A549 (cell line): ENCODE measurements around the gene LRP6. TPM values are rescaled to one million over a fixed set of nuclear protein-coding genes. Genes with fewer than 3 reads are reported as not detected.
A peak's percentile ranks its signal among the peaks of the same experiment; 100 is the strongest.

Source experiments
- ATAC-seq, 2 experiments: fragments of 200-7000 bp in 1 of 2; fragments of >200 bp in 1 of 2; cut with Nextera tagmentation in 1 of 2; cut with Tn5 transposase in 1 of 2; 3 replicates each; pipeline versions ENCODE4 v1.8.0 to v1.9.1; 2018 to 2020; ENCODE audit warnings: mild to moderate bottlenecking in 1 of 2, moderate library complexity in 1 of 2
- CTCF ChIA-PET: fragments of 300-600 bp; sonication (Branson Sonifier 250); formaldehyde crosslinking; extraction: SDS; loops from one replicate; lab custom pipeline; 2021; ENCODE audit warnings: antibody characterized with exemption, inconsistent platforms; lab: Yijun Ruan, JAX
- POLR2A ChIA-PET: fragments of 350-600 bp; formaldehyde crosslinking; extraction: SDS; loops from one replicate; lab custom pipeline; 2021; ENCODE audit warnings: antibody characterized with exemption, inconsistent platforms; lab: Yijun Ruan, JAX
- DNase-seq, 2 experiments: peaks; one replicate each; pipeline versions ENCODE4 v3.0.0 to v3.0.0-alpha.2; 2011 to 2016; ENCODE audit warnings: low read depth in 1 of 2, low spot score in 1 of 2
- FAIRE-seq: peaks from 2 replicates; lab custom pipeline; 2011; peaks lifted over from hg19 to GRCh38; lab: Jason Lieb, UNC
- H3K27ac ChIP-seq, 2 experiments: fragments of >200 bp; sonication (Bioruptor Twin); formaldehyde crosslinking; 3 replicates each; pipeline ENCODE4 v1.5.1; 2016 to 2017
- H3K4me1 ChIP-seq: fragments of >200 bp; sonication (Bioruptor Twin); formaldehyde crosslinking; 3 replicates; pipeline ENCODE4 v1.6.1; 2016
- H3K4me2 ChIP-seq: fragments of >200 bp; sonication (Bioruptor Twin); formaldehyde crosslinking; 3 replicates; pipeline ENCODE4 v1.6.1; 2016
- H3K4me3 ChIP-seq: fragments of >200 bp; sonication (Bioruptor Twin); formaldehyde crosslinking; 3 replicates; pipeline ENCODE4 v1.5.1; 2016
- H3K9me3 ChIP-seq: fragments of >200 bp; sonication (Bioruptor Twin); formaldehyde crosslinking; 3 replicates; pipeline ENCODE4 v1.6.1; 2016
- CEBPB ChIP-seq, 2 experiments: fragments of >200 bp in 1 of 2; sonication (Bioruptor Twin) in 1 of 2; formaldehyde crosslinking in 1 of 2; IDR thresholded peaks; 2 replicates each; pipeline ENCODE4 v1.6.1; 2012 to 2016
- CHD2 ChIP-seq: fragments of 150-350 bp; IDR thresholded peaks from 2 replicates; pipeline ENCODE4 v1.6.1; 2014; ENCODE audit warnings: low read length; ENCODE audit not compliant: partially characterized antibody
- EHMT2 ChIP-seq: fragments of 200-600 bp; sonication (generic); IDR thresholded peaks from 2 replicates; pipeline ENCODE4 v1.6.1; 2016; ENCODE audit warnings: antibody characterized with exemption, low read depth, mild to moderate bottlenecking, moderate library complexity
- ESRRA ChIP-seq: fragments of 150-350 bp; IDR thresholded peaks from 2 replicates; pipeline ENCODE4 v1.6.1; 2014; ENCODE audit warnings: mild to moderate bottlenecking, low read length, borderline replicate concordance
- FOSL2 ChIP-seq, 2 experiments: fragments of 450-650 bp in 1 of 2; fragments of >200 bp in 1 of 2; sonication (Bioruptor Twin) in 1 of 2; formaldehyde crosslinking; IDR thresholded peaks; 2 replicates each; pipeline versions ENCODE4 v1.5.0 to v1.6.1; 2016 to 2020; ENCODE audit warnings: mild to moderate bottlenecking in 1 of 2, moderate library complexity in 1 of 2
- FOXS1 ChIP-seq: fragments of 250-450 bp; sonication (Bioruptor Pico); IDR thresholded peaks from 2 replicates; pipeline ENCODE4 v1.5.0; 2020; ENCODE audit warnings: mild to moderate bottlenecking, moderate library complexity
- GATA3 ChIP-seq: IDR thresholded peaks from 2 replicates; pipeline ENCODE4 v1.6.1; 2012; ENCODE audit warnings: borderline replicate concordance
- HDAC2 ChIP-seq: fragments of 200-600 bp; sonication (generic); IDR thresholded peaks from 2 replicates; pipeline ENCODE4 v1.6.1; 2016
- HOXA7 ChIP-seq: fragments of 250-450 bp; sonication (Bioruptor Pico); IDR thresholded peaks from 2 replicates; pipeline ENCODE4 v1.5.0; 2020; ENCODE audit warnings: mild to moderate bottlenecking, moderate library complexity
- HOXB5 ChIP-seq: fragments of 250-450 bp; sonication (Bioruptor Pico); IDR thresholded peaks from 2 replicates; pipeline ENCODE4 v1.5.0; 2020; ENCODE audit warnings: mild to moderate bottlenecking, moderate library complexity
- JUN ChIP-seq, 2 experiments: fragments of >200 bp; sonication (Bioruptor Twin); formaldehyde crosslinking; IDR thresholded peaks; 2 replicates in 1 of 2; 3 replicates in 1 of 2; pipeline ENCODE4 v1.6.1; 2016 to 2017
- JUNB ChIP-seq: fragments of >200 bp; sonication (Bioruptor Twin); formaldehyde crosslinking; IDR thresholded peaks from 2 replicates; pipeline ENCODE4 v1.6.1; 2016
- KDM1A ChIP-seq: fragments of 200-600 bp; sonication (generic); IDR thresholded peaks from 2 replicates; pipeline ENCODE4 v1.6.1; 2016; ENCODE audit warnings: low read depth, mild to moderate bottlenecking
- MAFK ChIP-seq: fragments of 450-650 bp; IDR thresholded peaks from 2 replicates; pipeline ENCODE4 v1.6.1; 2014; ENCODE audit not compliant: partially characterized antibody
- MYC ChIP-seq: IDR thresholded peaks from 2 replicates; pipeline ENCODE4 v1.6.1; 2012; ENCODE audit warnings: mild to moderate bottlenecking, inconsistent platforms, low read length, improper control_type of control experiment, borderline replicate concordance
- POLR2A ChIP-seq: IDR thresholded peaks from 2 replicates; pipeline ENCODE4 v1.6.1; 2012; ENCODE audit warnings: mild to moderate bottlenecking, low read length
- RCOR1 ChIP-seq: fragments of 150-350 bp; IDR thresholded peaks from 2 replicates; pipeline ENCODE4 v1.6.1; 2014; ENCODE audit warnings: antibody characterized with exemption, low read length, low read depth
- RFX5 ChIP-seq: fragments of 450-650 bp; IDR thresholded peaks from 2 replicates; pipeline ENCODE4 v1.7.1; 2014; ENCODE audit warnings: antibody characterized with exemption, mild to moderate bottlenecking, moderate library complexity
- SMC3 ChIP-seq: fragments of >200 bp; sonication (Bioruptor Twin); formaldehyde crosslinking; IDR thresholded peaks from 3 replicates; pipeline ENCODE4 v1.6.1; 2018; ENCODE audit warnings: inconsistent platforms
- SREBF2 ChIP-seq: fragments of 450-650 bp; IDR thresholded peaks from 2 replicates; pipeline ENCODE4 v1.6.1; 2014; ENCODE audit warnings: mild to moderate bottlenecking, moderate library complexity
- TFCP2L1 ChIP-seq: fragments of 250-450 bp; sonication (Bioruptor Pico); IDR thresholded peaks from 2 replicates; pipeline ENCODE4 v1.5.0; 2021; ENCODE audit warnings: mild to moderate bottlenecking
- TP53 ChIP-seq: fragments of 250-450 bp; sonication (Bioruptor Pico); IDR thresholded peaks from 2 replicates; pipeline ENCODE4 v1.5.0; 2021; ENCODE audit warnings: mild to moderate bottlenecking, moderate library complexity
- ZFP36 ChIP-seq: fragments of 450-650 bp; IDR thresholded peaks from 2 replicates; pipeline ENCODE4 v1.6.1; 2014; ENCODE audit warnings: borderline replicate concordance; ENCODE audit not compliant: partially characterized antibody
- ZNF302 ChIP-seq: fragments of 250-450 bp; sonication (Bioruptor Pico); IDR thresholded peaks from 2 replicates; pipeline ENCODE4 v1.9.0; 2021; ENCODE audit warnings: inconsistent platforms, mild to moderate bottlenecking, moderate library complexity
- ZSCAN20 ChIP-seq: fragments of 250-450 bp; sonication (Bioruptor Pico); IDR thresholded peaks from 2 replicates; pipeline ENCODE4 v1.8.0; 2022; ENCODE audit warnings: mild to moderate bottlenecking, moderate library complexity
- WGBS: methylation state at CpG from one replicate; pipeline ENCODE4 v1.1.6; 2017; ENCODE audit errors: missing lambda C conversion rate; 5-methylcytosine and 5-hydroxymethylcytosine counted together
- polyA plus RNA-seq, 4 experiments: library from polyadenylated mRNA; depleted of rRNA in 3 of 4; stranded (reverse); fragments of >200 nt; fragmentation: RNase III in 1 of 4; extraction: RNeasy Plus Mini Kit Qiagen cat#74134 plus additional on column Dnase treatment in 1 of 4; gene quantifications; 2 replicates in 3 of 4; 3 replicates in 1 of 4; pipeline ENCODE4 v1.2.3, GENCODE V29; 2011 to 2017
- TF ChIP-seq, protein P1 (sequence below): IDR thresholded peaks from 2 replicates; pipeline ENCODE4 v1.6.1; 2012; ENCODE audit warnings: low read depth, borderline replicate concordance
- TF ChIP-seq, protein P2 (sequence below): fragments of 250-450 bp; sonication (Bioruptor Pico); IDR thresholded peaks from 2 replicates; pipeline ENCODE4 v1.5.0; 2020; ENCODE audit warnings: low read depth, mild to moderate bottlenecking, moderate library complexity
- TF ChIP-seq, protein P3 (sequence below): fragments of 450-650 bp; IDR thresholded peaks from 2 replicates; pipeline ENCODE4 v1.6.1; 2014; ENCODE audit warnings: antibody characterized with exemption

The LRP6 gene
- polyA plus RNA-seq, 2 of the 4 experiments (the other 2 are of a cell fraction): 26.6 to 50.3 TPM

DNA sequence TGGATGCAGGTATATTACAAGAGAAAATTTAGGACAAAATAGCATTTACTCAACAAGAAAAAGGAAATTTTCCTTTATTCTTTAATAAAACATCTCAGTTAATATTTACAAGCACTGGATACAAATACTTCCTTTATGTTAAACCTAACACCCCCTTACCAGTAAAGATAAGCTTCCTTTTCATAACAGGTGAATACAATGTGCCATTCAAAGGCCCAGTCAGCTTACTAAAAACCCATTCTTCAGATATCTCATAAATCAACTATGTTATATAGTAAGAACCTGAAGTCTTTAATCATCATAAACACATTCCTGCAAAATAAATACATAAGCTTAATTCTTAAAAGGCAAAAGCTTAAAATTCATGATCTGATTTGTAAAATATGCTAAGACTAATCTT, 52.6 kb downstream of the LRP6 start:
- ChIA-PET CTCF (interaction anchor here (2.0 kb wide), 1 partner anchor 13 kb away, joined by 4 read pairs; no protein-coding TSS in a partner anchor), POLR2A (interaction anchor here (1.0 kb wide), 1 partner anchor 53 kb away, joined by 3 read pairs; the partner anchor contains the start of gene LRP6)
- Histone ChIP-seq H3K4me2 (peak overlapping the region; percentile 92), H3K4me1 (peaks cover 70% of the 10 kb centered on the region), H3K4me3 (peak overlapping the region; percentile 10; the same call in 2 of the 3 replicates), H3K9me3 (no peaks in the 10 kb centered on the region), H3K27ac (peak overlapping the region; percentile 89 to 98)
- FAIRE-seq: peak; percentile 28
- TF ChIP-seq ESRRA: no peak
- no peak for TF ChIP-seq HDAC2
- TF ChIP-seq POLR2A: no peak
- TF ChIP-seq, protein P1, sequence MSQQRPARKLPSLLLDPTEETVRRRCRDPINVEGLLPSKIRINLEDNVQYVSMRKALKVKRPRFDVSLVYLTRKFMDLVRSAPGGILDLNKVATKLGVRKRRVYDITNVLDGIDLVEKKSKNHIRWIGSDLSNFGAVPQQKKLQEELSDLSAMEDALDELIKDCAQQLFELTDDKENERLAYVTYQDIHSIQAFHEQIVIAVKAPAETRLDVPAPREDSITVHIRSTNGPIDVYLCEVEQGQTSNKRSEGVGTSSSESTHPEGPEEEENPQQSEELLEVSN: no peak
- no peak for TF ChIP-seq SMC3
- TF ChIP-seq ZFP36: no peak
- TF ChIP-seq KDM1A: no peak
- TF ChIP-seq, protein P2, sequence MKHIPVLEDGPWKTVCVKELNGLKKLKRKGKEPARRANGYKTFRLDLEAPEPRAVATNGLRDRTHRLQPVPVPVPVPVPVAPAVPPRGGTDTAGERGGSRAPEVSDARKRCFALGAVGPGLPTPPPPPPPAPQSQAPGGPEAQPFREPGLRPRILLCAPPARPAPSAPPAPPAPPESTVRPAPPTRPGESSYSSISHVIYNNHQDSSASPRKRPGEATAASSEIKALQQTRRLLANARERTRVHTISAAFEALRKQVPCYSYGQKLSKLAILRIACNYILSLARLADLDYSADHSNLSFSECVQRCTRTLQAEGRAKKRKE: no peak
- no peak for TF ChIP-seq SREBF2
- TF ChIP-seq ZSCAN20 (CRISPR knock-in tag): no peak
- TF ChIP-seq MYC: no peak
- no peak for TF ChIP-seq HOXB5 (CRISPR knock-in tag)
- no peak for TF ChIP-seq HOXA7 (CRISPR knock-in tag)
- DNase-seq: no peak
- ATAC-seq: no peak

DNA sequence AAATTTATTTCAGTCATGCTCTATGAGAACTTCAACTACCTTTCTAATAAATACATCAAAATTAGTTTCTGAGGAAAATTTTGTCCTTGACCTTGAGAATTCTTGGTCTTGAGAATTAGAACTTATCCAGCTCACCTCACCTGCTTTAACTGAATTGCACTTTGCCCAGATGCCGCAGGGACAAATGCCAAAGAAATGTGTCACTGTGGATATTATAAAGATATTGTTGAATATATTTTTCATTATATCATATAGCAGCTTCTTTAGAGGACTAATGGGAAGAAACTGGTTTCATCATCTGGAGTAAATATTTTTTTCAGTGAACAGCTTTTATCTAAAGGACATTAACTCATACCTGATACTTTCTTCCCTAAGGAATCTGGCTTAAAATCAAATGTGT, 54.1 kb downstream of the LRP6 start:
- ChIA-PET POLR2A (interaction anchor here (0.7 kb wide), 1 partner anchor 54 kb away, joined by 3 read pairs; the partner anchor contains the start of gene LRP6), CTCF (interaction anchor here (1.1 kb wide), 1 partner anchor 10 kb away, joined by 3 read pairs; no protein-coding TSS in a partner anchor)
- no peak for ATAC-seq
- WGBS: 9% methylated on average over 1 of the region's 1 CpG
- peak in 1 of 2 experiments; percentile 35 for DNase-seq
- peak overlapping the region; percentile 10; the same call in 2 of the 3 replicates for H3K4me3 ChIP-seq
- H3K9me3 ChIP-seq: no peaks in the 10 kb centered on the region
- peak overlapping the region; percentile 92 for H3K4me2 ChIP-seq
- no peak for FAIRE-seq
- peaks cover 67% of the 10 kb centered on the region for H3K4me1 ChIP-seq
- TF ChIP-seq ESRRA (peak; percentile 25; the same call in 1 of the 2 replicates), ZNF302 (CRISPR knock-in tag) (no peak), EHMT2 (no peak), ZSCAN20 (CRISPR knock-in tag) (no peak), CEBPB (IDR thresholded peaks at IDR 0.05) (0 out of 4 replicates have a peak, but pooled peaks of 1 of the 2 experiments have one; percentile 17), FOSL2 (IDR thresholded peaks at IDR 0.05) (no peak), FOSL2 (CRISPR knock-in tag; IDR thresholded peaks at IDR 0.05) (peak; percentile 13; the same call in 1 of the 2 replicates)
- TF ChIP-seq, protein P3, sequence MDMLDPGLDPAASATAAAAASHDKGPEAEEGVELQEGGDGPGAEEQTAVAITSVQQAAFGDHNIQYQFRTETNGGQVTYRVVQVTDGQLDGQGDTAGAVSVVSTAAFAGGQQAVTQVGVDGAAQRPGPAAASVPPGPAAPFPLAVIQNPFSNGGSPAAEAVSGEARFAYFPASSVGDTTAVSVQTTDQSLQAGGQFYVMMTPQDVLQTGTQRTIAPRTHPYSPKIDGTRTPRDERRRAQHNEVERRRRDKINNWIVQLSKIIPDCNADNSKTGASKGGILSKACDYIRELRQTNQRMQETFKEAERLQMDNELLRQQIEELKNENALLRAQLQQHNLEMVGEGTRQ: no peak
- peak overlapping the region; percentile 64 to 98; a peak in 5 of 6 replicates for H3K27ac ChIP-seq

DNA sequence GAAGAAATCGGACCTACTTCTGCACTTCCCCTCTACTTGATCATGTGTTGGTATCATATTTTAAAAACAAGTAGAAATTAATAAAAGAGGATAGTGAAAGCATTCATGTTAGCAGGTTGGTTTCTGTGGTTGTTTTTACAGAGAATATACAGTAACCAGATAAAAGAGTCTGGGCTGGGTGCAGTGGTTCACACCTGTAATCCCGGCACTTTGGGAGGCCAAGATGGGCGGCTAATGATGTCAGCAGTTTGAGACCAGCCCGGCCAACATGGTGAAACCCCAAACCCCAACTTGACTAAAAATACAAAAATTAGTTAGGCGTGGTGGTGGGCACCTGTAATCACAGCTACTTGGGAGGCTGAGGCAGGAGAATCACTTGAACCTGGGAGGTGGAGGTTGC, 55.9 kb downstream of the LRP6 start:
- CTCF ChIA-PET: no interaction called here
- Histone ChIP-seq H3K4me1 (peaks cover 71% of the 10 kb centered on the region), H3K4me2 (no peak overlapping the region), H3K4me3 (no peak overlapping the region), H3K9me3 (no peaks in the 10 kb centered on the region), H3K27ac (peak overlapping the region in 1 of 2 experiments; percentile 14; a peak in 1 of 6 replicates)
- POLR2A ChIA-PET: no interaction called here
- no peak for TF ChIP-seq CHD2
- TF ChIP-seq GATA3: no peak
- no peak for TF ChIP-seq JUNB
- no peak for TF ChIP-seq CEBPB (IDR thresholded peaks at IDR 0.05)
- no peak for TF ChIP-seq ESRRA
- no peak for TF ChIP-seq RCOR1
- no peak for TF ChIP-seq TFCP2L1 (CRISPR knock-in tag)
- TF ChIP-seq RFX5: no peak
- no peak for TF ChIP-seq FOXS1
- no peak for TF ChIP-seq TP53 (CRISPR knock-in tag)
- no peak for TF ChIP-seq MAFK
- no peak for TF ChIP-seq JUN (IDR thresholded peaks at IDR 0.05)
- FAIRE-seq: no peak
- ATAC-seq: no peak
- no peak for DNase-seq
- WGBS: 93% methylated on average over 5 of the region's 5 CpGs
